Measurements from ENCODE around the gene CAPRIN1.

- TF ChIP-seq FOSB (CRISPR knock-in tag; IDR thresholded peaks at IDR 0.05) (no peak), SREBF2 (IDR thresholded peaks at IDR 0.05) (no peak), CTCF (IDR thresholded peaks at IDR 0.05) (no peak), MAX (IDR thresholded peaks at IDR 0.05) (no peak), NPAS2 (CRISPR knock-in tag; IDR thresholded peaks at IDR 0.05; ENCODE audit: borderline replicate concordance) (no peak), MYC (IDR thresholded peaks at IDR 0.05; ENCODE audit: borderline replicate concordance, low read length) (no peak), SMC3 (IDR thresholded peaks at IDR 0.05) (no peak), PHF8 (IDR thresholded peaks at IDR 0.05; ENCODE audit: borderline replicate concordance, low read depth) (no peak), KDM5A (IDR thresholded peaks at IDR 0.05) (no peak)
These were observed 11.0 kb upstream of the CAPRIN1 start for GRCh38 chr11:34040571-34040970.
